ENCODE measurements around the gene ASB13. TPM values are rescaled to one million over a fixed set of nuclear protein-coding genes. Genes with fewer than 3 reads are reported as not detected.

ASB13 gene
- total and polyA plus RNA-seq, 10 of the 15 experiments (the other 5 are each of a cell fraction or from before 2014, with no cell fraction given) = 0.02 to 0.59 (median 0.10) TPM; not detected in 2

DNA sequence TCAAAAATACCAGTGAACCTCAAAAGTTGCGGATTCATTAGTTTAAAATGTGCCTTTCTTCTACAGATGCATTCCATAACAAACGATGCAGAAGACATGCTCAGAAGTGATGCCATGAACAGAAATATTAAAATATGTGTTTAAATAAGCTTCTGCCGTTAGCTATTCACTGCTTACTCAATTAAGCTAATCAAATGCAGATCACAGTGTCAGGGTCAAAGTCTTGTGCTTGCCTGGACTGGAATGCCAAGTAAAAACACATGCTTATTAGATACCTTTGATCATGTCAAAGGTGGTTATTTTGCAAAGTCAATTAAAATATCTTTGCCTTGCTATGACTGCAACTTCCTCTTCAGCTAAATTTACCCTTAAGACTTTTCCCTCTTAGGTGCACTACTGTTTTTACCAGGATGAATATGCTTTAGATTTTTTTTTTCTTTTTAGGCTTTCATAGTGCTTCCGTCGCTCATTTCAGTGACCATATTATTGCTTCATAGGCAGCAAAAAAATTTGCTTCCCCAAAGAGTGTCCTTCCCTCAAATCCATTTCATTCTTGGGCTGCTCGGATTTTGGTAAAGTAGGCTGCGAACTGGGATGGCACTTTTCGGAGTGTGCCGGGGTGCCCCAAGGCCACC, 905 bp downstream of the ASB13 start:
- Histone ChIP-seq H3K4me1 (ENCODE audit: control insufficient read depth, insufficient read depth, low read length) (peaks cover 10% of the 10 kb centered on the region), H3K4me3 (peak overlapping the region; percentile 53; the same call in 1 of the 2 replicates), H2AFZ (ENCODE audit: control insufficient read depth, low read depth, low read length) (no peak overlapping the region; the same call in 1 of the 2 replicates), H3K27ac (ENCODE audit: control insufficient read depth, insufficient read depth) (no peak overlapping the region), H3K27me3 (replicated peaks in 1 of 2; ENCODE audit: control insufficient read depth in 2 of 2, insufficient read depth in 2 of 2, low read length in 1 of 2) (peaks cover 7 to 18% of the 10 kb centered on the region in 2 experiments), H3K79me2 (ENCODE audit: control insufficient read depth, insufficient read depth, low read length) (no peaks in the 10 kb centered on the region), H3K4me2 (ENCODE audit: control insufficient read depth, insufficient read depth) (peak overlapping the region; percentile 73), H3K9ac (ENCODE audit: control insufficient read depth, insufficient read depth, low read length) (no peak overlapping the region), H3K36me3 (ENCODE audit: control insufficient read depth in 2 of 2, insufficient read depth in 2 of 2, low read length in 1 of 2) (no peaks in the 10 kb centered on the region), H4K20me1 (ENCODE audit: control insufficient read depth, insufficient read depth) (no peaks in the 10 kb centered on the region), H3K9me3 (replicated peaks; ENCODE audit: control insufficient read depth, insufficient read depth, low read length) (no peaks in the 10 kb centered on the region)
- no peak for ATAC-seq
- in situ Hi-C loops (cut with MboI) (no loop called here), intact Hi-C loops (cut with micrococcal nuclease; ENCODE audit: unreplicated experiment) (no loop called here)
- TF ChIP-seq RAD21 (IDR thresholded peaks at IDR 0.05; ENCODE audit: insufficient read depth, low read depth, low read length) = no peak
- TF ChIP-seq IRF4 (IDR thresholded peaks at IDR 0.05; ENCODE audit: low read depth, low read length) = no peak
- TF ChIP-seq SRF (IDR thresholded peaks at IDR 0.05; ENCODE audit: low read depth in 2 of 2, low read length in 2 of 2) = no peak
- TF ChIP-seq SUZ12 (IDR thresholded peaks at IDR 0.05; ENCODE audit: unreplicated experiment) = no peak
- TF ChIP-seq, protein P1, sequence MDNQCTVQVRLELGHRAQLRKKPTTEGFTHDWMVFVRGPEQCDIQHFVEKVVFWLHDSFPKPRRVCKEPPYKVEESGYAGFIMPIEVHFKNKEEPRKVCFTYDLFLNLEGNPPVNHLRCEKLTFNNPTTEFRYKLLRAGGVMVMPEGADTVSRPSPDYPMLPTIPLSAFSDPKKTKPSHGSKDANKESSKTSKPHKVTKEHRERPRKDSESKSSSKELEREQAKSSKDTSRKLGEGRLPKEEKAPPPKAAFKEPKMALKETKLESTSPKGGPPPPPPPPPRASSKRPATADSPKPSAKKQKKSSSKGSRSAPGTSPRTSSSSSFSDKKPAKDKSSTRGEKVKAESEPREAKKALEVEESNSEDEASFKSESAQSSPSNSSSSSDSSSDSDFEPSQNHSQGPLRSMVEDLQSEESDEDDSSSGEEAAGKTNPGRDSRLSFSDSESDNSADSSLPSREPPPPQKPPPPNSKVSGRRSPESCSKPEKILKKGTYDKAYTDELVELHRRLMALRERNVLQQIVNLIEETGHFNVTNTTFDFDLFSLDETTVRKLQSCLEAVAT (IDR thresholded peaks at IDR 0.05) = no peak
- TF ChIP-seq CBX3 (IDR thresholded peaks at IDR 0.05; ENCODE audit: borderline replicate concordance, low read depth) = no peak
- no peak for TF ChIP-seq FOXK2 (IDR thresholded peaks at IDR 0.05)
- no peak for TF ChIP-seq FOS (IDR thresholded peaks at IDR 0.05; ENCODE audit: borderline replicate concordance, extremely low read depth, insufficient read length)
- TF ChIP-seq, protein P2, sequence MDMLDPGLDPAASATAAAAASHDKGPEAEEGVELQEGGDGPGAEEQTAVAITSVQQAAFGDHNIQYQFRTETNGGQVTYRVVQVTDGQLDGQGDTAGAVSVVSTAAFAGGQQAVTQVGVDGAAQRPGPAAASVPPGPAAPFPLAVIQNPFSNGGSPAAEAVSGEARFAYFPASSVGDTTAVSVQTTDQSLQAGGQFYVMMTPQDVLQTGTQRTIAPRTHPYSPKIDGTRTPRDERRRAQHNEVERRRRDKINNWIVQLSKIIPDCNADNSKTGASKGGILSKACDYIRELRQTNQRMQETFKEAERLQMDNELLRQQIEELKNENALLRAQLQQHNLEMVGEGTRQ (IDR thresholded peaks at IDR 0.05; ENCODE audit: borderline replicate concordance, low read depth, low read length) = no peak
- FAIRE-seq = no peak
- POLR2A ChIA-PET = interaction anchor here (0.7 kb wide), 1 partner anchor 35 kb away, joined by 3 read pairs; no protein-coding TSS in a partner anchor
- CTCF ChIA-PET = no interaction called here
- SMC1A ChIA-PET (ENCODE audit: uncharacterized antibody, unreplicated experiment) = interaction anchor here (0.6 to 1.7 kb wide), 2 partner anchors 17 to 35 kb away, joined by 3 read pairs; no protein-coding TSS in a partner anchor
- no TSS peak for BruUV-seq (replicated peaks)
- no peak for DNase-seq (ENCODE audit: low read depth, low spot score)
- WGBS (ENCODE audit: insufficient coverage, insufficient replicate concordance, low lambda C conversion rate, missing lambda C conversion rate) = 29% methylated on average over 9 of the region's 9 CpGs
- RAD21 ChIA-PET (ENCODE audit: unreplicated experiment) = no interaction called here
